GM18868 (cell line): Measurements from ENCODE around the gene RAB22A.

Experiments used
- ATAC-seq: cut with Tn5 transposase; IDR thresholded peaks from one replicate; pipeline ENCODE4 v1.9.1; 2021; ENCODE audit warnings: mild to moderate bottlenecking, moderate library complexity; ENCODE audit not compliant: unreplicated experiment

RAB22A gene

DNA sequence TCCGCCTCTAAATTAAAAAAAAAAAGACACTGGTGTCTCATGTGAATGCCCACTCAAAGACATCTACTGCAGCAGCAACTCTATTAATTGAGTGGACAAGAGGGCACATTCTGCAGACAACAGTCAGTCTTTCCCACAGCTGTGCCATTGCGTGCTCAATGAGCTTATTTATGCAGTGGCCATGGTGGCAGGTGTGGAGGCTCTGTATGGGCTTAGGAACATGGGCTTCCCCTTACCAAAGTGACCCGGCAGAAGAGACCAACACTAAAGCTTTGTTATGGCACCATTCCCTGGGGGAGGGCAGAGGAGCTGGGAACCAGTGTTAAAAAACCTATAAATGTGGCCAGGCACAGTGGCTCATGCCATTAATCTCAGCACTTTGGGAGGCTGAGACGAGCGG is 75.3 kb downstream of the RAB22A start:
- ATAC-seq, result no peak

GRCh38 chr20:58388028-58388601 is 78.6 kb downstream of the RAB22A start:
- ATAC-seq, result no peak

- peak; percentile 98 for ATAC-seq
These were observed 79.4 kb downstream of the RAB22A start, which contains the start of gene VAPB for GRCh38 chr20:58388882-58389323. Gene VAPB (plus strand): TSS chr20:58389229. CDS start chr20:58389460, 231 bp downstream.

DNA sequence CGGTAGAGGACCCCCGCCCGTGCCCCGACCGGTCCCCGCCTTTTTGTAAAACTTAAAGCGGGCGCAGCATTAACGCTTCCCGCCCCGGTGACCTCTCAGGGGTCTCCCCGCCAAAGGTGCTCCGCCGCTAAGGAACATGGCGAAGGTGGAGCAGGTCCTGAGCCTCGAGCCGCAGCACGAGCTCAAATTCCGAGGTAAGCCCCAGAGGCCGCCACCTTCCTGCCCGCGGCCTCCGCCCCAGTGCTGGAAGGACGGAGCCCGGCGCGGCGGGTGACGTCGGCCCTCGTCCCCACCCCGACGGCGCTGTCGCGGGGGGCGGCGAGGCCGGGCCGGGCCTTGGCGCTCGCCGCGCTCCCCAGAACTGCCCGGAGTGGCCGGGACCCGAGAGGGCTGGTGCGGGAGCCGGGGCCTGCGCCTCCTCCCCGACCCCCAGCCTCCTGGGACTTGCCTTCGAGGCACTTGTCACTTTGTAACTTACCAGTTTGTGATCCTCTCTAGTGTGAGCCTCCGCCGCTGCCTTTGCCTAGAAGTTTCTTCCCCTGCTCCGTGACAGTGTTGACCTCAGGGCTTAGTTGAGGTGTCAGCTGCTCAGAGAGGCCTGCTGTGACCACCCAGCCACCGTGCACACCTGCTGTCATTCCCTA is 79.9 kb downstream of the RAB22A start:
- ATAC-seq, result peak; percentile 21

DNA sequence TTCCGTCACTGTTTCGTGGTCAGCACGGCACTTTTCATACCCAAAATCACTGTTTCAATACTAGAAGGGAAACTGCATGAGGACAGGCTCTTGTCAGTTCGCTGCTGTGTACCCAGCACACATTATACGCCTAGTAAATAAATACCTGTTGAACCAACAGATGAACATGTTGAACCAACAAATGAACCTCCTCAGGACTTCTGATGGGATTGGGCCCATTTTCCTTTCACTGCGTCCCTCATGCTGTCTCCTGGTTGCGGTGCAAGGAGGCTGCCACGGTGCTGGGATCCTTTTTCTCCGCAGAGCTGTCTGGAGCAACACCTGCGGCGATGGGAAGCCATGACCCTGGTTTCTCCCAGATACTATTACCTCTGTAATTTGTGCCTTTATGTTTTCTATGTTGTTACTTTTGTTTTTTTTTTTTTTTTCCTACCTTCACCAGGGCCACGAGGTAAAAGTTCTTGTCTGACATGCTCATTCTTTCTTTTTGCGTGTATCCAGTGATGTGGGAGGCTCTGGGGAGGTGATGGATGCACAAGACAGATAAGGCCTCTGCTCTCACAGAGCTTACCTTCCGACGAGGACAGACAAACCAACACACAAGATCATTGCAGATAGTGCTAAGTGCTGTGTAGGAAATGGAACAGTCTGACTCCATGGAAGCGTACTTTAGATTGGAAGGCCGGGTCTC is 80.6 kb downstream of the RAB22A start:
- ATAC-seq, result no peak

DNA sequence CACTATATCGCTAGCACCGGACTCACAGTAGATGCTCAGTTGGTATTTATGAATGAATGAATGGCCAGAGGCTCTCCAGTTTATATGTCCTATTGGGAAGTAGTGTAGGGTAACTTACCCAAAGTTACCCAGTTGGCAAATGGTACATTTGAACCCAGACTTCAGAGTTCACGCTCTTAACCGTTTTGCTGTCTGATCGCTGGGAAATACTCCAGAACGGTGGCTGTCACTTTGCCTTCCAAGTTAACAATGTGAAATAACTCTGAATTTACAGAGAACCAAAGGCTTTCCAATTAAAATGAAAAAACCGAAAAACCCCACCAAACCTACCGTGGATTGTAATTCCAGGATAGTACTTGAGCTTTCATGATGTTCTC is 81.1 kb downstream of the RAB22A start:
- no peak for ATAC-seq

DNA sequence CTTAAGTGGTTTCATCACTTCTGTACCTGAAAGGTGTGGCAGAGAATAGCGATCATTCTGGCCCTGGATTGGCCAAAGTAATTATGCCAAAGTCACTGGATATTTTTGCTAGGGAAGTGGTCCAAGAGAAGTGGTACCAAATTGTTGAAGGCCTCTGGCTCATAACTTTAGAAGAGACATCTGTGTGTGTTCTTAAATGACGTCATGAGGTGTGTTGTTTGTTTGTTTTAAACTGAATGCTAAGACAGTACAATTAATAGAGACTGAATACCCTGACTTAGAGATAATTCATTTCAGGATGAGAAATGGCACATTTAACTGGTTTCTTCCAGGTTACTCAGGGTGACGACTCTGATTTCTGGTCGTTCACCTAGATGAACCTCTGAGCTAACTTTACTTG is 82.8 kb downstream of the RAB22A start:
- ATAC-seq, result no peak

GRCh38 chr20:58393299-58393698 is 83.8 kb downstream of the RAB22A start:
- no peak for ATAC-seq

DNA sequence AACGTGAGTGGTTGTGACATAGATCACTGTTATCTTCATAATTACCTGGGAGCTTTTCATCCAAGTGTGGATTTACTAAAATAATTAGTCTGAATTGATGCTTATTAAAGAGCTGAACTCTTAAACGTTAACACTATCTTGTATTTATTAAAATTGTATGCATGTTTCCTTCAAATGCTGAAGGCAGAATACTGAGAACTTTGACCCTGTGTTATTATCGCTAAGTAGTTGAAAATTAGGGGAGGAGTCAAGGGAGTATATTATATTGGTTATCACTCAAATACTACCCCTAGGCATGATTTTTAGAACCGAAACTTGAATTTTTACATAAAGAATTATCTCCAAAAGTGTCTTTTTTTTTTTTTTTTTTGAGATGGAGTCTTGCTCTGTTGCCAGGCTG is 85.3 kb downstream of the RAB22A start:
- no peak for ATAC-seq

- no peak for ATAC-seq
These were observed 86.1 kb downstream of the RAB22A start for GRCh38 chr20:58395604-58396003.

DNA sequence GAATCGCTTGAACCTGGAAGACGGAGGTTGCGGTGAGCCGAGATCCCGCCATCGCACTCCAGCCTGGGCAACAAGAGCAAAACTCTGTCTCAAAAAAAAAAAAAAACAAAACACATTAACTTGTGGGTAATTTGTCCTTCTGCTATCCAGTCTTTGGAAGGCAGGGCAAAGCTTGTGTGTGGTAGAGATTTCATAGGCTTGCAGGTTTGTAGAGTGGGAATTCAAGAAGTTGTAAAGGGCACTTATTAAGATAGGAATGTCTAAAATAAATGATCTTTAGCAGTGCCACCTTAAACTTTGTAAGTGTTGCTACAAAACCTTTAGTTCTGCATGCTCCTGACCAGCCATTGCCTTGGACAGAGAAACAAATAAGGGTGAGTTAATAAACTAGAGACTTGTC is 87.9 kb downstream of the RAB22A start:
- no peak for ATAC-seq

GRCh38 chr20:58398254-58398653 is 88.7 kb downstream of the RAB22A start:
- ATAC-seq, result no peak

GRCh38 chr20:58399926-58400325 is 90.4 kb downstream of the RAB22A start:
- no peak for ATAC-seq

DNA sequence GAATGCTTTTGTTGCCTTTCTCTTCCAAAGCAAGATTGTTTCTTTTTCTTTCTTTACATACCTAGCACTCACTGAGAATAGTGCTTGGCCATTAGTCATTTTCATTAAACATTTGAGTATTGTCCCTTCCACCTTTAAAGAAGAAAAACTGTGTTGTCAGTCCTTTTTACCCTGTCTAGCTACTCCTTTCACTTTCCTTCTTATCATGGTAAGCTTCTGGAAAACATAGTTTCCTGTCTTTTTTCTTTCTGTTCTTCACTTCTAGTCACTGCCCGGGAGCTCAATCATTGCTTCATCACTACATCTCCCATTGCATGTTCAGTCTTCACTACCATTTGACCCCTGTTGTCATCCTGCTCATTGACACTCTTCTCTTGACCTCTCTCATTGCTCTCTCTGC is 91.6 kb downstream of the RAB22A start:
- no peak for ATAC-seq

- no peak for ATAC-seq
These were observed 92.8 kb downstream of the RAB22A start for GRCh38 chr20:58402305-58402704.

DNA sequence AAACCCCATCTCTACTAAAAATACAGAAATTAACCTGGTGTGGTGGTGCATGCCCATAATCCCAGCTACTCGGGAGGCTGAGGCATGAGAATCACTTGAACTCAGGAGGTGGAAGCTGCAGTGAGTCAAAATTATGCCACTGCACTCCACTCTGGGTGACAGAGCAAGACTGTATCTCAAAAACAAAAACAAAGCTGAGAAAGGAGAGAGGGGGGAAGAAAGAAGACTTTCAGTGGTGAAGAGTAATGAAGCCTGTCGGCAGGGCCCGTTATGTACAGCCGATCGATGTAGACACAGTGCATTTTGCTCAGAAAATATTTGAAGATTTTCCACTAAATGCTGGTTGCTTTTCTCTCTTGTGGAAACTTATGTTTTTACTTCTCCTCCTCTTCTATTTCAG is 93.3 kb downstream of the RAB22A start:
- ATAC-seq, result peak; percentile 88

- peak; percentile 37 for ATAC-seq
These were observed 93.8 kb downstream of the RAB22A start for GRCh38 chr20:58403272-58403671.

GRCh38 chr20:58405504-58406291 is 96.2 kb downstream of the RAB22A start:
- ATAC-seq, result no peak

DNA sequence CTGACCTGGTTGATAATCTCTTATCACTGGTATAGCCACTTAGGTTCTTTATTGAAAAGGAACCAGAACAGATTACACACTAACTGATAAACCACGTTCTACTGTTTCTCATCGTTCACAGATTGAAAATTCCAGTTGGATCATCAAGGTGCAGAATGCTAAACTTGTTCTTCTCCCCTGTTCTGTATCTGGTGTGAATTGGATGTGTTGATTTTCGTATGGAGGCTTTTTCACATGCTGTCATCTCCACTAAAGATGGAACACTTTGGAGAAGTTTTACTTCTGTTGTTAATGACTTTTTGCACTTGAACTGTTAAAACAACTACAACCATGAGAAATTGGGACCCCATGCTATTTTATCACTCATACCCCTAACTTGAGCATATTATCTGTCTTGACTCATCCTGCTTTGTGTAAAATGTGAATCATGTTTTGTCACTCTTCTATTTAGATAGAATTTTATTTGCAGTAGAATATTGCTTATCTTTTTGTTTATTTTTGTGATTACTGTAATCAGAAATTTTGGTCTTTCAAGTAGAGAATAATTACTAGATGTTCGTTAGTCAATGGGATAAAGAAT is 97.0 kb downstream of the RAB22A start:
- no peak for ATAC-seq

GRCh38 chr20:58407201-58407873 is 97.8 kb downstream of the RAB22A start:
- no peak for ATAC-seq
